Stimulated activated naive CD8-positive, alpha-beta T cell treated with anti-CD3 and anti-CD28 coated beads, Interleukin-15, amount 100 ng/mL, for 72 hours (primary cell): ENCODE measurements around the gene SH3D19.

ENCODE experiments used
- ATAC-seq: fragments of 150-1000 bp; cut with Tn5 transposase; 2 replicates; pipeline ENCODE4 v1.10.0; 2021; ENCODE audit warnings: mild to moderate bottlenecking, moderate library complexity
- DNase-seq, 2 donors: peaks; one replicate each; pipeline ENCODE4 v3.0.0; 2021 to 2022
- H3K27ac Mint-ChIP-seq, 2 donors: one replicate each; pipeline ENCODE4 v1.8.0; 2022; ENCODE audit warnings: mild to moderate bottlenecking in 2 of 2, mixed read lengths in 2 of 2, moderate library complexity in 2 of 2
- H3K27me3 Mint-ChIP-seq: one replicate; pipeline ENCODE4 v1.8.0; 2022; ENCODE audit warnings: mixed read lengths
- H3K4me1 Mint-ChIP-seq: one replicate; pipeline ENCODE4 v1.8.0; 2022; ENCODE audit warnings: mild to moderate bottlenecking, mixed read lengths
- H3K4me3 Mint-ChIP-seq, 2 donors: one replicate each; pipeline ENCODE4 v1.8.0; 2022; ENCODE audit warnings: mild to moderate bottlenecking in 2 of 2, mixed read lengths in 2 of 2, moderate library complexity in 1 of 2
- H3K9me3 Mint-ChIP-seq, 2 donors: one replicate each; pipeline ENCODE4 v1.8.0; 2022; ENCODE audit warnings: mixed read lengths in 2 of 2

Gene SH3D19

GRCh38 chr4:151325111-151325948 is at the start of gene SH3D19:
TSS of gene SH3D19 (minus strand) at chr4:151325605. CDS start at chr4:151325352, 253 bp downstream.
- no peak within 1 kb of the TSS for H3K27ac Mint-ChIP-seq
- H3K9me3 Mint-ChIP-seq, result no peaks in the 10 kb centered on the region
- H3K4me1 Mint-ChIP-seq, result peaks cover 8% of the 10 kb centered on the region
- ATAC-seq (peak; percentile 76), DNase-seq (peak in 1 of 2 donors; percentile 3)
- H3K27me3 Mint-ChIP-seq, result peaks cover 68% of the 10 kb centered on the region
- H3K4me3 Mint-ChIP-seq, result peak within 1 kb of the TSS; percentile 81 to 85

GRCh38 chr4:151362404-151363164 is 37.2 kb upstream of the SH3D19 start:
- Mint-ChIP-seq H3K4me3 (no peak overlapping the region), H3K9me3 (no peaks in the 10 kb centered on the region), H3K27me3 (no peaks in the 10 kb centered on the region), H3K27ac (no peak overlapping the region), H3K4me1 (peaks cover 7% of the 10 kb centered on the region)
- ATAC-seq, result peak; percentile 96
- peak; percentile 71 to 76 for DNase-seq

GRCh38 chr4:151361966-151362365 is 36.6 kb upstream of the SH3D19 start:
- no peak overlapping the region for H3K4me3 Mint-ChIP-seq
- ATAC-seq (no peak), DNase-seq (no peak)
- no peaks in the 10 kb centered on the region for H3K27me3 Mint-ChIP-seq
- H3K9me3 Mint-ChIP-seq, result no peaks in the 10 kb centered on the region
- H3K4me1 Mint-ChIP-seq, result peaks cover 7% of the 10 kb centered on the region
- no peak overlapping the region for H3K27ac Mint-ChIP-seq

- H3K27ac Mint-ChIP-seq, result no peak overlapping the region
- ATAC-seq (no peak), DNase-seq (no peak)
- no peaks in the 10 kb centered on the region for H3K9me3 Mint-ChIP-seq
- H3K27me3 Mint-ChIP-seq, result no peaks in the 10 kb centered on the region
- H3K4me1 Mint-ChIP-seq, result peaks cover 7% of the 10 kb centered on the region
- H3K4me3 Mint-ChIP-seq, result no peak overlapping the region
Measured at GRCh38 chr4:151361126-151361525, 35.7 kb upstream of the SH3D19 start.

- Mint-ChIP-seq H3K27me3 (peaks cover 14% of the 10 kb centered on the region), H3K4me3 (no peak overlapping the region), H3K27ac (no peak overlapping the region), H3K9me3 (no peaks in the 10 kb centered on the region), H3K4me1 (peaks cover 7% of the 10 kb centered on the region)
- ATAC-seq, result no peak
- no peak for DNase-seq
Measured at GRCh38 chr4:151359576-151359975, 34.2 kb upstream of the SH3D19 start.

- DNase-seq (no peak), ATAC-seq (no peak)
- Mint-ChIP-seq H3K4me3 (no peak overlapping the region), H3K27me3 (peaks cover 22% of the 10 kb centered on the region), H3K27ac (no peak overlapping the region), H3K9me3 (no peaks in the 10 kb centered on the region), H3K4me1 (peaks cover 7% of the 10 kb centered on the region)
Measured at GRCh38 chr4:151358266-151358665, 32.9 kb upstream of the SH3D19 start.

GRCh38 chr4:151356510-151356909 is 31.1 kb upstream of the SH3D19 start:
- Mint-ChIP-seq H3K27ac (no peak overlapping the region), H3K4me3 (no peak overlapping the region), H3K27me3 (peaks cover 22% of the 10 kb centered on the region), H3K4me1 (no peaks in the 10 kb centered on the region), H3K9me3 (no peaks in the 10 kb centered on the region)
- no peak for ATAC-seq
- no peak for DNase-seq

- DNase-seq, result no peak
- Mint-ChIP-seq H3K4me3 (no peak overlapping the region), H3K4me1 (no peaks in the 10 kb centered on the region), H3K27ac (no peak overlapping the region), H3K27me3 (peaks cover 22% of the 10 kb centered on the region), H3K9me3 (no peaks in the 10 kb centered on the region)
- ATAC-seq, result no peak
Measured at GRCh38 chr4:151355155-151355554, 29.8 kb upstream of the SH3D19 start.

GRCh38 chr4:151347490-151348235 is 22.3 kb upstream of the SH3D19 start:
- ATAC-seq (no peak), DNase-seq (no peak)
- Mint-ChIP-seq H3K9me3 (no peaks in the 10 kb centered on the region), H3K4me3 (no peak overlapping the region), H3K27me3 (peaks cover 23% of the 10 kb centered on the region), H3K4me1 (no peaks in the 10 kb centered on the region), H3K27ac (peak overlapping the region in 1 of 2 donors; percentile 25)

GRCh38 chr4:151344948-151345347 is 19.5 kb upstream of the SH3D19 start:
- DNase-seq (no peak), ATAC-seq (no peak)
- Mint-ChIP-seq H3K4me3 (no peak overlapping the region), H3K4me1 (no peaks in the 10 kb centered on the region), H3K27ac (no peak overlapping the region), H3K27me3 (peaks cover 27% of the 10 kb centered on the region), H3K9me3 (no peaks in the 10 kb centered on the region)

GRCh38 chr4:151340751-151341385 is 15.5 kb upstream of the SH3D19 start:
- H3K27me3 Mint-ChIP-seq, result peaks cover 31% of the 10 kb centered on the region

GRCh38 chr4:151339467-151339866 is 14.1 kb upstream of the SH3D19 start:
- H3K27me3 Mint-ChIP-seq, result peaks cover 30% of the 10 kb centered on the region
- no peaks in the 10 kb centered on the region for H3K4me1 Mint-ChIP-seq
- H3K27ac Mint-ChIP-seq, result no peak overlapping the region
- no peak for ATAC-seq
- no peak for DNase-seq
- no peak overlapping the region for H3K4me3 Mint-ChIP-seq
- no peaks in the 10 kb centered on the region for H3K9me3 Mint-ChIP-seq

More at GRCh38 chr4:151340751-151341385, 15.5 kb upstream of the SH3D19 start:
- no peak overlapping the region for H3K4me3 Mint-ChIP-seq
- no peak overlapping the region for H3K27ac Mint-ChIP-seq
- ATAC-seq, result no peak
- H3K4me1 Mint-ChIP-seq, result no peaks in the 10 kb centered on the region
- no peaks in the 10 kb centered on the region for H3K9me3 Mint-ChIP-seq
- DNase-seq, result no peak

GRCh38 chr4:151331276-151332042 is 6.1 kb upstream of the SH3D19 start:
- ATAC-seq, result no peak
- no peaks in the 10 kb centered on the region for H3K4me1 Mint-ChIP-seq
- H3K9me3 Mint-ChIP-seq, result peaks cover 0 to 5% of the 10 kb centered on the region in 2 donors

GRCh38 chr4:151329217-151330007 is 4.0 kb upstream of the SH3D19 start:
- no peak overlapping the region for H3K4me3 Mint-ChIP-seq
- no peak for DNase-seq

More at GRCh38 chr4:151331276-151332042, 6.1 kb upstream of the SH3D19 start:
- Mint-ChIP-seq H3K27ac (no peak overlapping the region), H3K4me3 (no peak overlapping the region), H3K27me3 (peaks cover 7% of the 10 kb centered on the region)
- no peak for DNase-seq

More at GRCh38 chr4:151329217-151330007, 4.0 kb upstream of the SH3D19 start:
- Mint-ChIP-seq H3K27me3 (peaks cover 27% of the 10 kb centered on the region), H3K9me3 (peaks cover 0 to 5% of the 10 kb centered on the region in 2 donors), H3K4me1 (peaks cover 8% of the 10 kb centered on the region), H3K27ac (no peak overlapping the region)
- ATAC-seq, result no peak
